Ammon's horn (tissue), 1 donor: ENCODE data around the gene PLAGL1.
"Not testable (repeated sequence)": the region's sequence is repeated elsewhere in the genome, so short reads cannot be mapped to it uniquely, and the experiment has no call there.

Source experiments
- DNase-seq: peaks from one replicate; pipeline ENCODE4 v3.0.0-alpha.2; 2016; ENCODE audit warnings: low spot score

PLAGL1 gene

DNA sequence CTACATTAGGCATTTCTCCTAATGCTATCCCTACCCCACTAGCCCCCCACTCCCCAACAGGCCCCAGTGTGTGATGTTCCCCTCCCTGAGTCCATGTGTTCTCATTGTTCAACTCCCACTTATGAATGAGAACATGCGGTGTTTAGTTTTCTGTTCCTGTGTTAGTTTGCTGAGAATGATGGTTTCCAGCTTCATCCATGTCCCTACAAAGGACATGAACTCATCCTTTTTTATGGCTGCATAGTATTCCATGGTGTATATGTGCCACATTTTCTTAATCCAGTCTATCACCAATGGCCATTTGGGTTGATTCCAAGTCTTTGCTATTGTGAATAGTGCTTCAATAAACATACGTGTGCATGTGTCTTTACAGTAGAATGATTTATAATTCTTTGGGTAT, 1.6 kb upstream of the PLAGL1 start:
- DNase-seq: not testable (repeated sequence)

DNA sequence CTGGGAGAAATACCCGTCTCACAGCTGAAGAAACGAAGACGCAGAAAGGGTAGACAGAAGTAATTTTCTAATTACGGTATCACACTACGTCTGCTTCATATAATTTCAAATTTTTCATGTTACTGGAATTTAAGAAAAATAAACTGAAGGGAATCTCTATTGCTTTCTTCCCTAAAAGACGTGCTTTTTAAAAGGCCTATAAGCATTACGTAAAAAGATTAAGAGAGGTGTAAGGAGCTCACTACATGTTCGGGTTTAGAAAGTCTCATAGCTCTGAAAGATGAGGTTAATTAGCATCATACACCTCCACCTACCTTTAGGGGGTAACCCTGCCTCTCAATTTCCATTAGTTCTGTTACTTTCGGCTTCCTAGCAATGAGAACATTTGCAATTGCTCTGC, 787 bp upstream of the PLAGL1 start:
- DNase-seq: no peak

DNA sequence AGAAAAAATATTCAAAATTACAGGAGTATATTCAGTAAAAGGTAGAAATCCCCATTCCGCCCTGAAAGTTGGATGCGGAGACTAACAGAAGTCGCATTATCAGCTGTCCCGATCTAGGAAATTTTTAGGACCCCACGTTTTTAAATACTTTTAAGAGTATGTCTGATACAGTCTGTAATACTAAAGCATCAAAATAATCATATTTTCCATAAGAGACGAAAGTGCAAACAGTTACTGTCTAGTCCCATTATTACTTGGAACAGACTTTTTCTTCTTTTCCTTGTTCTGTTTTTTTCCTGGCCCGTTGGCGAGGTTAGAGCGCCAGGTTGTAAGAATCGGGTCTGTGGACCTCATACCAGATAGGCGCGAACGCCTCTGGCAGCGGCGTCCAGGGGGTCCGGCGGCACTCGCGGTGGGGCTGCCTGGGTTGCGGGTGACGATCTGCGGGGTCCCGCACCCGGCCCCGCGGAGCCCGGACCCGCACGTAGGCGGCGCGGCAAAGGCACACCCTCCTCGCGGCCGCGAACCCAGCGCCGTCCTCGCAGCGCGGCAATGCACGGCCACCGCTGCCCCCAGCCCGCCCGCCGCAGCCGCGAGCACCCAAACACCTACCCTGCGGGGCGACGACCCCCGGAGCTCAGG, 460 bp downstream of the PLAGL1 start:
- DNase-seq: no peak

DNA sequence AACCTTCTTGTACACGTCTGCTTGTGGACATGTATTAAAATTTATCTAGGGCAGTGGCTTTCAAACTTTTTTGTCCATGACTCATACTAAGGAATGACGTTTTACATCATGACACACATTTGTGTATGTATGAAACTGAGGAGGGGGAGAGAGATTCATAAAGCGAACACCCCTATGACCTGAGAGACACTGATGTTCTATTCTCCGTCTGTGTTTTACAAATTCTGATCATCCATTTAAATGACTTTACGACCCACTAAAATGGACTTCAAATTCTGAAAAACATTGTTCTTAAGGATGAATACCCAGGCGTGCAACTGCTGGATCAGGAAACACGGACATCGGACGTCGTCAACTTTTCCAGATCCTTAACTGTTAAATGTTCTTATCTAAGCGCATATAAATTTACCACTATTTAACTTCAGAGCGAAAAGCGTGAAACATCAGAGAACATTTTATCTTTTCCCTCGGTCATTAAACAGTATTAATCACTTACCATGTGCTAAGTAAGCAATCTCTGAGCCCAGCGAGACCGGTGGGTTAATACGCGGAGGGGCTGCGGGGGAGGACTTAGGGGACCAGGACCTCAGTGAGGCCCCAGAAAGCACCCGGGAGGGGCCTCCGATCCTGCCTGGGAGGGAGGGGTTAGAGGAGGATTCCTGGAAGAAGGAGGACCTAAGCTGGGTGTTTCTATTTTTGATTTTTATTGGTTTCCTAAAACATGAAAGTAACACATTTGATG, 1.2 kb downstream of the PLAGL1 start:
- no peak for DNase-seq

DNA sequence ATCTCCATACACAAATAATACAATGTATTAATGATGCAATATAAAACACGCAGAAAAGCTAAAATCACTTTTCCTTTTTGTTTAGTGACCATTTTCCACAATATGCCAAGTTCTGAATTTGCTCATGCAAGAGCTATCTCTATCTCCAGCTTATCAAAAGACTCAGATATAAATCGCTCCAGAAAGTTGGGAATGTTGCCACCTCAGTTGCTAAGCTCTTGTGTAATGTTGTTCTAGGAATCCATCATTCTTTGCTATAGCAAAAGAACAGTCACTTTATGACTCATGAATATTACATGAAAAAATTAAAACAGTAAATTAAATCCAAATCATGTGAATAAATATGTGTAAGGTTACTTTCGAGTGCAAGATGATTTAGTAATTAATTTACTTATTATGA, 8.7 kb downstream of the PLAGL1 start:
- DNase-seq: no peak

DNA sequence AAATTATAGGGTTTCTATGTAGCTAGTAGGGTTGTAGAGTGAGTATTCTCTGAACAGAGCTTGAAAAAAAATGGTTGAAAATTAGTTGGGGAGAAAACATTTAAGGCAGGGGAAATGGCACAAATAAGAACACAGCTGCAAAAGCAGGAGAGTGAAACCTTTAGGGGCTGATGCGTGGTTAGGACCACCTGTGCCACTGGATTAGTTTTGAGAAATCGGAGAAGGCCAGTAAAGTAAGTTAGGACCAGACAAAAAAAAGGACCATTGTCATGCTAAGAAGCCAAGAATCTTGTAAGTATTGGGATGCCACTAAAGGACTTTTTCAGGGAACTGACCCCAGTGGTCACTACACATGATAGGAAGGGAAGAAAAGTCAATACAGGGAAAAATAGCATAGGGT, 9.4 kb downstream of the PLAGL1 start:
- no peak for DNase-seq

DNA sequence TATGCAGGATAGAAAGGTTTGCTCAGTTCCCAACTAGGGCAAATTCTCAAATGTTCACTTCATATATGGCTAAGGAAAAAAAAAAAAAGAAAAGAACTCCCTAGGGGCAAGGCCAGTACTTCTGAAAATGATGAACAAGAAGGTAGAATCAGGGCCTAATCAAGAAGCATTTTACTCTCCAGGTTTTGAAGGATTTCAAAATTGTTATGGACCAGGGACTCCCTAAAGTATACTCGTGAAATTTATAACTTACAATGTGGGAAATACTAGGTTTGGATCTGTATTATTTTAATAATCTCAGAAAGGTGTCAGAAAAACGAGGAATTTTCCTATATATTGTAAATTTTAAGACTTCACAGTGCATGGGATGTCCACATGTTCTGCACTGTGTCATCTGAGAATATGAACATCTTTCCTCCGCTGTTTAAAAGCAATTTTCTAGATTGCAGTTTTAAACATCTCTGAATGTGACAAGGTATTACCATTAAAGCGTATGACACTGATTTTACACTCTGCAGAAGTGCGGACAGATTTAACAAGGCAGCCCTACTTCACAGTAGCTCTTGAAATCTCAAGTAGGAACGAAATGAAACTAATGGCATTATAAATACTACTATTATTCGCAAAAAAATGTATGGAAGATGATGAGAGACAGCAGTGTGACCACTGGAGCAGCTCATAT, 14.0 kb downstream of the PLAGL1 start:
- no peak for DNase-seq

DNA sequence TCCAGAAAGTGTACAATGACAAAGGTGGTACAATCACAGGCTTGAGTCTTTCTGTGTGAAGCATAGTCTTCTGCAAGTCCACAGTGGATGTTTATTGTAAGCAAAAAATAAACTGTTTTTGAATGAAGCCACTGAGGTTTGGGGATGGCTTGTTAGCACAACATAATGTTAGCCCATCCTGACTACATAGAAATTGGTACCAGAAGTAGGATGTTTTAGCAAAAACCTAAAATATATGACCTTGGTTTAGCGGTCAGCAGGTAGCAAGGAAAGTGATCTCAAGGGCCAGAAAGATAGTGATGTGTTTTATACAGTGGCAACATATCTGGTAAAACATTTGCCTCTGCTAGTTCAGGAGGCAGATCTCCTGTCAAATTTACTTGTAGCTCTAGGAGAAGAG, 15.8 kb downstream of the PLAGL1 start:
- DNase-seq: no peak

DNA sequence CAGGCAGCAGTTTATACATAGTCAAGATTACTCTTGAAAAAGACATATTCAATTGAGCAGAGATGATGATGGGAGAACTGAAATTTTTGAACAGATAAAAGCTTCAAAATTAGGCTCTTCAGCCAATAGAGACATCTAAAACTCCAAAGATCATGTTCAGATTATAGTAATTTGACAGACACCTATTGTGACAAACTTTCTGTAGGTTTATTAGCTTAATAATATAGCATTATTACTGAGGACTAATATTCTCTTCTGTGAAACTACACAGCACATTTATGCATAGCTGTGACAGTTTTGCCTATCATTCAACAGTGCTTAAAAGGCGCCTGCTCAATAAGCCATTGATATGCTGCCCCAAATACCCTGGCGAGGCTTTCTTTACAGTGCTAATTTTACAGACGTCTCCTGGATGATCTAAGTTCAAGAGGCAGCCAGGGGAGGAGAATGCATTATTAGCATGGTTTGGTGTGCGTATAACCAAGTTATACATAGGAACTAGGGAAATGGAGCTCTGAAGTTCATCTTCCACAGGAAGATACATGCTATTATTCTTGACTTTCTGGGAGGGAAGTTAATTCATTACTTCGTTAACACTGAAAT, 21.5 kb downstream of the PLAGL1 start:
- DNase-seq: no peak

DNA sequence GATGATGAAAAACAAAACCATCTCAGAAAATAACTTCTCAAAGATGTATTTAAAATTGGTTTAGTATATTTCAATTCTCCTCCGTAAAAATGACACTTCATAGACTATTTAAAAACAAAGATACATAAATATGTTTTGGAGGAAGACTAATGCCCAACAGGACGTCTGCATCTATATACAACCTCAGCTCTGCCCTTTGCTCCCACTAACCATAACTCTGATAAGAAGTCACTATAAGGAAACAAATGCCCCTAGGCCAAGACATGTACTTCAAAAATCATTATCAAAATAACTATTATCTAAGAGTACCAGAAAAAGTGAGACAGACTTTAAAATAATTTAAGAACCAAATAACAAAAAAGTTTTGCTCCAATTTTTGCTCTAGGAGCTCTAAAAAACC, 23.4 kb downstream of the PLAGL1 start:
- DNase-seq: no peak

DNA sequence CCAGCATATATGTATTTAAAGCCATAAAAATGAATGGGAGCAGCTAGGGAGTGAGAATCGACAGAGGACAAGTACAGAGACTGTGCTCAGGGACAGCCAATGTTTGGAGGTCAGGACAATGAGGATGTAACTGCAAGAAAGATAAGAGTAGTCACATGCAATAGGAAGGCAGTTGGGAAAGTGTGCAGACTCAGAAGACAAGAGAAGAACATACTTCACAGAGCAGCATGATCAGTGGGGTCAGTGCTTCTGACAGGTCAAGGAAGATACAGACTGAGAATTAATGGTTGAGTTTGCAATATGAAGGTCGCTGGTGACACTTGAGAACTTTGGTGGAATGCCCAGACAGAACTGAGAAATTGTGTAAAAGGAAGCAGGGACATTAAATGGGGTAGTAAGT, 25.1 kb downstream of the PLAGL1 start:
- no peak for DNase-seq

DNA sequence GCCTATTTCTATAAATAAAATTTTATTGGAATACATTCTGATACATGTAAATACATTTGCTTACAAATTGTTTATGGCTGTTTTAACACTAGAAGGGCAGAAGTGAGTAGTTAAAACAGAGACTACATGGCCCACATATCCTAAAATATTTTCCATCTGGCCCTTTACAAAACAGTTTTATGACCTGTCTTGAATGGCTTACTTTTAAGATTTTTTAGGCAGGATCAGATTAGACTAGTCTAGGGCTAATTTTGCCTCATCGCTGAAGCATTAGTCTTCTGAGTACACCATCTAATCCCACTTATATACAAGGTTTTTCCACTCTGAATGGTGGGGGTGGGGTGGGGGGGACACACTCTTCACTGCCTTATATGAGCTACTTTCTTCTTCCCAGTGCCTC, 27.1 kb downstream of the PLAGL1 start:
- DNase-seq: no peak

DNA sequence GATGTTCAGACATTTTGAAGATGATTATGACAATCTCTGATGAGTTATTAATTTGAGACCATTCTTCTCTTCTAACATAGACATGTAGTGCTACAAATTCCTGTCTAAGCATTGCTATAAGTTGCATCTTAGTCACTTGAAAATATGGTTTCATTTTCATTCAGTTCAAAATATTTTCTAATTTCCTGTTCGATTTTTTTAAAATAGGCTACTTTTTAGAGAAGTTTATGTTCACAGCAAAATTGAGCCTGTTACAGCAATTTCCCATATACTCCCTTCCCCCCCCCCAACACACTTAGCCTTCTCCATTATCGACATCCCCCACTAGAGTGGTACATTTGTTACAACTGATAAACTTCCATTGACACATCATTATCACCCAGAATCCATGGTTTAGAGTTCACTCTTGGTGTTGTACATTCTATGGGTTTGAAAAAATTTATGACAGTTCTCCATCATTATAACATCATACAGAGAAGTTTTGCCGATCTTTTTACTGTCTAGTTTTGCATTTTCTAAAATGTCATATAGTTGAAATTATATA, 31.2 kb downstream of the PLAGL1 start:
- no peak for DNase-seq

DNA sequence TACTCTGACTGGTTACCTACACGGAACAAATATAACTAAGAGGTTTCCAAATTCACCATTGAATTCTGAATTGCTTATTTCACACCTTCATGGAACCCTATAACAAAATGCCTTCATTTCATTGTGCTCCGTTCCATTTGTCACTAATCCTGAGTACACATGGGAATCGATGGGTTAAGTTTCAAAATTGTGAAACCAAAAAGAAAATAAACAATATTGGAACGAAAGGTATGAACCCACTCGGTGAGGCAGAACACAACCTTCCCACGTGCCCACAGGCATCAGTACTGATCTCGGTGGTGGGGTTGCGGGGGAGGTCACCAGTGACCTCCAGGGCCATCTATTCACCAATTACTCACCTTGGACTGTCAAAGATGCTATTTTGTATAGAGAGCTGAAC, 34.0 kb downstream of the PLAGL1 start:
- DNase-seq: no peak

DNA sequence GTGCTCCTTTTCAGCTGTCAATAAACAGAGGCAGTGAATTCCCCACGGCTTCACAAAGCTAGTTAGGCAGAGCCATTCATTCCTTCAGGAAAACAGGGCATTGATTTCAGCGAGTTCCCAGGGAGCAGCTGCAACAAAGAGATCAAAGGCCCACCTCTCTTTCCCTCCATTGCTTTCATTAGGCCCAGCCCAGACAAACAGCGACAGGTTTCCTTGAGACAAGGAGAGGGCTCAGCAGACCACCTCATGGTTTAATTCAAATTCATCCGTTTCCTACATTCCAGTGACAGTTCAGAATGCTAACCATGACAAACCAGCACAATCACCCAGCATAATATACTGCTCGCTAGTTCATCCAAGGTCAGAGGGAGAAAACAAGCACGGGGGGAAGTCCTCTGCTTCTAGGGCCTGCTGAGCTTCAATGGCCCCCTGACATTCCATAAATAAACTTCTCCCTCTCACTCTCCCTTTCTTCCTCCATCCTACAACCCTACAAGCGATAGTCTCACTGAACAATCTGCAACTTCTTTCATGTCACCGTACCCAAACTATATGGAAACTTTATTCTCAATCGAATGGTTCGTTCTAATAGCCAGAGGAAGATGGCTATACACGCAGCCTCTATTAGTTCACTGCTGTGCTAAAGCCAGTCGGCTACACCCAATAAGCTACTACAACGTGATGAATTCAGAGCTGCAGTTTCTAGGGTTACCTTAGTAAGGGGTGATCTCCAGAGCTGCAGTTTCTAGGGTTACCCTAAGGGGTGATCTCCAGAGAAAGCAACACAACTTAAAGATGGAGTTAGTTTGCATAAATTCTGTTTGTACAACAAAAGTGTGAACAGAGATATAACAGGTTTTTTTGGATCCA, 34.7 kb downstream of the PLAGL1 start:
- no peak for DNase-seq

DNA sequence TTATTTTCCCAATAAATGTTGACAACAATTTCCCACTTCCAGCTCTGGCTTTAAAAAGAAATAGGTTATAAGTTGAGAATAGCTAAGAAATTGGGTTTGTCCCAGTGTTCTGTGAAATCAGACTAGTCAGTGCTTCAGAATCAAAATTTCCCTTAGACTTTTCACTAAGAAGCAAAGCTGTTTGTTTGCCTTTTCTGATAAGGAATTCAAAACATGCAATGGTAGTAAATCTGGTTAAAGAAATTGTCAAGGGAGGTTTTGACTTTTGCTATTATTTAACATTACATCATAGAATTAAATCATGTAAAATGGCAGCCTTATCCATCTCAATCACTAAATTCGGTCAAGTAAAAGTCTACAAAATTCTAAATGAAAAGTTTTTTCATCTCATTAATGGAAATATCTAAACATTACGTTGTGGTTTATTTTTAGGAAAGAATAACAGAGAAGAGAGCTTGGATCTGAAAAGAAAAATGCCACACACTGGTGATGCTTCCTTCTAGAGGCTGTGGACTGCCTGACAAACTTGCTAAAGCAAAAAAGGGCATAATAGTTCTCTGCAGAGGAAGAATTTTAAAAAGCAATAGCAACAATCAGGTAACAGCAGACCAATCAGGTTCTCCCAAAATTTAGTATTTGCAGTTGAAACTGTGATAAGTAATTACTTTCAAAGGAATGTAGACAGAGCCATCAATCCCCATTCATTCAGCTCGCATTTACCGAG, 36.4 kb downstream of the PLAGL1 start:
- no peak for DNase-seq

DNA sequence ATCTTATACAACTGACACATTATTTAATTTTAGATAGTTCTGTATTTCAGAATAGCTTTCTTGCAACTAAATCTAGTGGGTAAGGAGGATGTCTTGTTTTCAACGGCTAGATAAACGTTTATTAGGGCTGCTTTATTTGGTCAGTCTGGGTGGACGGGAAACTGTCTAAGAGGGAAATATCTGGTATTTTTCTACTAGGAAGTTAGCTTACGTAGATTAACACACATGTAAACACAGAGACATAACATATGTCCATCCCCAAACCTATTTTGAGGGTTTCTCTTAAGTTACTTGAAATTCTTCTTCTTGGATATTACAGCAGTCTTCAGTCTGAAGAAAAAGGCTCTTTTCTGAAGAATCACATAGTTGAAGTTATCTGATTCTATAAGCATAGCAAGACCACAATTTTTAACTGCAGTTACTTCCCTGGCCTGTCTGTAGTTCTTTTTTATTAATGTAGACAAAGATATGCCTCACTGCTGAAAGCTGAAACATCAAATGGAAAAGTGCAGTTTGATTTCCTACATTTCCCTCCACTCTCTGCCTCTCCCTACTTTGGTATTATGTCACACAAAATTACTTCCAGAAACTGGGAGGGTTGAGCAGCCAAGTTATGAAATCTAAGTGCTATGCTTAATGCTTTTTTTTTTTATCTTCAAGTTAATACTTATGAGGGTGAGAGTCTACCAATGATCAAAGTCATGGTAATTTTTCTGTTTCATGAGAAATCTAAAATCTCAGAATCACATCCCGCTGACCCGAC, 37.4 kb downstream of the PLAGL1 start:
- DNase-seq: no peak

DNA sequence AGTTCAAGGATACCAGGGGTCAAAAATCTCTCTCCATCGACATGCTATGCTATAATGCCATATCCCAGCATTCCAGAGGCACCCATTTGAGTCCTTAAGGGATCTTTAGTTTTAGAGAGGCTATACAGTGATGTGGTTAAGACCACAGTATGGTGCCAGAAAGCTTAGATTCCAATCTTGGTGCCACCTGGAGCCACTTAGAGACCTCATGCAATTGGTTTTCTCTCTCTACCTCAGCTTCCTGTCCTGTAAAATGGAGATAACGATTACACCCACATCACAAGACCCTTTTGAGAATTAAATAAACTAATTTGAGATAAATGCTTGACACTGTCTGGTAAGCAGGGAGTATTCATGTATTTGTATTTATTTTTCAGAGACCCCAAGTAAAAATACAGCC, 39.0 kb downstream of the PLAGL1 start:
- DNase-seq: no peak

DNA sequence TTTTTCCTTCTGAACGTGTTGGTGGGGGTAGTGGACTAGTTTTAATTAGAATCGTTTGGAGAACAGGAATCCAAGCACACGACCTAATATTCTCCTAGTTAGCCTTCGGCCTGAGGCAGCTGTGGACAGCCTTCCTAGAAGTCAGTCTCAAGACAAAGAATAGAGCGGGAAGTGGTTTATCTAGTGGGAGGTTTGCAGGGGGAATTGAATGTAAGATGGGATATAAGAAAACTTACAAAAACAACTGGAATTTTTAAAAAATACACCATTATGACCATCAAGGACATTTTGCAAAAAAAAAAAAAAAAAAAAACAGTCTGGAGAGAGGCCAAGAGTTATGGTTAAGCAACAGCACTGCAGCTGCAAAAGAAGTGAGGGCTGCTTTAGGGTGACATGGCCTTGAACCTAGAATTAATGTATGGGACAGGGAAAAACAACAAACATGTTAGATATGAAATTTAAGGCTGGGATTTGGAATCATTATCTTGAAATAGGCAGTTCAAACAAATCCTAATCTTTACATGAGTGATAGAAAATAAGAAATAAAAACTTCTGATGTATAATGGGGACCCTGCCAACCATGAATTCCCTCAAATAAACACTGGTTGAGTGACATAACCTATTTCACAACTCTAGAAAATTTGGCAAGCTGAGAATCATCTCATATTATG, 40.2 kb downstream of the PLAGL1 start:
- DNase-seq: no peak

DNA sequence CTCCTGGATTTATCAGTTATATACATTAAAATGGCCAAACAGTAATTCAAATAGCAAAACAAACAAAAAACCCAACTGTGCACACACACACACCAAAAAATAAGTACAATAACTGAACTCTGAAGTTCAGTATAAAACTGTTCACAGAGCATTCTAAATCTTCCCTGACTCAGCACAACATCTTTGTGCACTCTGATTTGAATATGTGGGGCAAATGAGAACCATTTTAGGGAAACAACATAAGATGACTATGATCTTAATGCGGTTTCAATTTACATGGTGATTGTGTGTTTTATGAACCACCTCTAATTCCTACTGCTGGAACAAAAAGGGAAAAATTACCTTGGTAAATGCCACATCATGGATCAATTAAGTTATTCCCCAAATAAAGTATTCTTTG, 41.7 kb downstream of the PLAGL1 start:
- DNase-seq: no peak
